SK-N-DZ (cell line): ENCODE measurements around the gene GAGE10.
"Not testable (repeated sequence)": the region's sequence is repeated elsewhere in the genome, so short reads cannot be mapped to it uniquely, and the experiment has no call there.

ENCODE experiments used
- DNase-seq: peaks from one replicate; pipeline ENCODE4 v3.0.0-alpha.2; 2015; ENCODE audit warnings: low spot score

GAGE10 gene

DNA sequence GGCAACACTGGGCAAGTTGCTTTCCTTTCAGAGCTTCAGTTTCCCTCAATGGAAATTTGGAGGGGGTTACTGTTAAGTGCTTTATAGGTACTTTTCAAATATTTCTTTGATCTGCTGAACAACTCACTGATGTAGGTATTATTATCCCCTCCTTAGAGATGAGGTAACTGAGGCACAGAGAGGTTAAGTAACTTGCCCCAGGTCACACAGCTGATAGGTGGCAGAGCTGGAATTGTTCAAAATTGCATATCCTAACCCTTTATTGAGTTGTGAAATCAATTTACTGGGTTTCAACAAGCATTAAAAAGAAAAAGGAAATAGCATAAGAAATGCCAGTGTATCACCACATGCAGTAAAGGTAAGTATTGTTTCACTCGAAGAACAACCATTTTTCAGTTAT, 27.2 kb upstream of the GAGE10 start:
- no peak for DNase-seq

- no peak for DNase-seq
Observed at GRCh38 chrX:49276671-49277534, 26.5 kb upstream of the GAGE10 start.

GRCh38 chrX:49277535-49277830, 26.0 kb upstream of the GAGE10 start:
- no peak for DNase-seq

- no peak for DNase-seq
Observed at GRCh38 chrX:49278081-49278480, 25.4 kb upstream of the GAGE10 start.

GRCh38 chrX:49282647-49283011, 20.8 kb upstream of the GAGE10 start:
- peak; percentile 67 for DNase-seq

DNA sequence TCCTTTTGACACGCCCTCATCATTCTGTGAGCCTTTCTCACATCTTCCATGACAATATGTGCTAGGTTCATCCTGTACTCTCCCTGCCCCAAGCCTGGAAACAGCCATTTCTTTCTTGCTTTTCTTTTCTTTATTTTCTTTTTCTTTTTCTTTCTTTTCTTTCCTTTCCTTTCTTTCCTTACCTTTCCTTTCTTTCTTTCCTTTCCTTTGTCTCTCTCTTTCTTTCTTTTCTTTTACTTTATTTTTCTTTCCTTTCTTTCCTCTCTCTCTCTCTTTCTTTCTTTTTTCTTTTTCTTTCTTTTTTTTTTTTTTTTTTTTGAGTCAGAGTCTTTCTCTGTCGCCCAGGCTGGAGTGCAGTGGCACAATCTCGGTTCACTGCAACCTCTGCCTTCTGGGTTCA, 19.2 kb upstream of the GAGE10 start:
- no peak for DNase-seq

DNA sequence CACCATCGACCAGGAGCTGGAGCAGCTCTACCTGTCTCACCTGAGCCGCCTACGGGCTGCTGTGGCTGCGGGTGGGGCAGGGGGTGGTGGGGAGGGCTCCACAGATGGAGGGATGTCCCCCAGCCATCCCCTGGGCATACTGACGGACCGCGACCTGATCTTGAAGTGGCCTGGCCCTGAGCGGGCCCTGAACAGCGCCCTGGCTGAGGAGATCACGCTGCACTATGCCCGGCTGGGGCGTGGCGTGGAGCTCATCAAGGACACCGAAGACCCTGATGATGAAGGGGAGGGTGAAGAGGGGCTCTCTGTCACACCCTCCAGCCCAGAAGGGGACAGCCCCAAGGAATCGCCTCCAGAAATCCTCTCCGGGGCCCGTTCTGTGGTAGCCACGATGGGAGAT, 17.3 kb upstream of the GAGE10 start:
- no peak for DNase-seq

GRCh38 chrX:49286581-49286980, 16.9 kb upstream of the GAGE10 start:
- no peak for DNase-seq

GRCh38 chrX:49287665-49288064, 15.8 kb upstream of the GAGE10 start:
- no peak for DNase-seq

DNA sequence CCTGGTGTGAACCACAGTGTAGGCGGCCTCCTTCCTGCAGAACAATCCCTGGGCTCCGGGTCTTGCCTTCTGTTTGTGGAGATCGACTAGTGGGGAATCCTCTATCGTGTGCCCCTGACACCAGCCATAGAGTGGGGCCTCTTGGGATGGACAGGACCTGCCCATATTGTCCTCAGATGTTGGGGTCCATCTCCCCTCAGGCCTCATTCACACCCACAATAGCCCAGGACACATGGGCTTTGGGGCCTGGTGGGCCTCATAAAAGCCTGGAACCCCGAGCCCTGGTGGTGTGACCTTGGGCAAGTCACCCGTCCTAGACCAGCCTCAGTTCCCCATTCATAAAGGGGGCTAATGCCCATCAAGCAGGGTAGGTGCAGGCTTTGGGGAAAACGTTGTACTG, 13.2 kb upstream of the GAGE10 start:
- no peak for DNase-seq

DNA sequence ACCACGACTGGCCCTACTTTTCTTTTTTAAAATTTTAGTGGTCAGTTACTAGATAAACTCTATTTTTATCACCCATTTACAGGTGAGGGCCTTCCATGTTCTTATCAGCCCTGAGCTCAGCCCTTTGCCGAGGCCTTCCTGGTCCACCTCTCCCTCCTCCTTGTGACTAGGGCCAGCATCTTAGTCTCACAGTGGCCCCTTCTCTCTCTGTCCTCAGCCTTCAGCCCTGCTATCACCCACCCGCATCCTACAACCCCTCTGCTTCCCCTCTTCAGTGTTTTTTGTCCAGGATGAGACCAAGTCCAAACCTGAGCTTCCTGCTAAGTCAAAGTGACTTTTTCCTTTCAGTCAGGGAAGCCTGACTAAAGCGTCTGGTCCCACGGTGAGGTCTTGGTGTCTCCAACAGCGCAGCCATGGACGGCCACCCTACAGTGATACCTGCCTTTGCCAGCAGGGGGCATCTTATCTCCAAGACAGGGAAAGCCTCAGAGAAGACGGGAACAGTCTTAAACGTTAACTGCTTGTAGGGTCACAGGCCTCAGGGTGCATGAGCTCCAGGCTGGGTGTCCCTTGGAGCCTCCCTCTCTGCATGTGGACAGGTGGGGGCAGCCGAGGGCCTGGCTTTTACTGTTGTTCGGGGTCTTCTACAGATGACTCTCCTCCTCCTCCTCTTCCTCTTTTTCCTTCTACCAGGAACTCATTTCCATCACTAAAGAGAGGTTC, 11.7 kb upstream of the GAGE10 start:
- DNase-seq: peak; percentile 47

DNA sequence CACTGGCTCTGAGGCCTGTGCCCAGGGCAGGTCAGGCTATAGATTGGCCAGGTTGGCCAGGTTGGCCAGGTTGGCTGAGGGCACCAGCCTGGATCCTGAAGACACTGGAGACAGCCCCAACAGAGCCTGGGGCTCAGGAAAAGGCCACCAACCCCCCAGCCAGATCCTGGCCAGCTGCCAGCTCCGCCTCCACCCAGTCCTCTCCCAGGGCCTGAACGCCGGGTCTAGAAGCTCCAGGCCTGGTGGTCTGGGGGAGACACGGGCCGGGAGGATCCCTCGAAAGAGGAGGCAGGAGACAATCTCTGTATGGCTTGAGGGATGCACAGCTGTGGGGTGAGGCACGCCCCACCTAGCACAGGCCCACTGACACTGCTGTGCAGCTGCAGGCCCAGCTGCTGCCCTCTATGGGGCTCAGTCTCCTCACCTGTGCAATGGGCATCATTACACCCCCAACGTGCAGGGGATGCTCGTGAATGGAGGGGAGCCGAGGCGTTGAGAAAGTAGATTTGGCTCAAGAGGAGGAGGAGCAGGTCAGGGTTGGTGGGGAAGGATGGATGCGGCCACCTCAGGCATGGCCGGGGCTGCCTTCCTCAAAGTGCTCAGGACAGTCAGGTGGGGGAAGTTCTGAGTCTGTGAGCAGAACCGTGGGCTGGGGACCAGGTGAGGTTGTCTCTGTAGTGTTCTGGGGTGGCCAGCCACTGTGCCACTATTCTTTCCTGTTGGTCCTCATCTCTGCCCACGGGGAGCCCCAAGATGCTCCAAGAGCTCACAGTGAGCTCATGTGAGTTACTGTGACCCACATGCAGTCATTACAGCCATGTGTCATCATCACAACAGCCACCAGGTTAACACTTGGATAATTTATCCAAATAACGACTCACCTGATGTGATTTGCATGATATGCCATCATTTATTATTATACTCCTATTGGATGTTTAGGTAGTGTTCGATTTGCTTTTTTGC, 10.8 kb upstream of the GAGE10 start:
- DNase-seq: no peak

DNA sequence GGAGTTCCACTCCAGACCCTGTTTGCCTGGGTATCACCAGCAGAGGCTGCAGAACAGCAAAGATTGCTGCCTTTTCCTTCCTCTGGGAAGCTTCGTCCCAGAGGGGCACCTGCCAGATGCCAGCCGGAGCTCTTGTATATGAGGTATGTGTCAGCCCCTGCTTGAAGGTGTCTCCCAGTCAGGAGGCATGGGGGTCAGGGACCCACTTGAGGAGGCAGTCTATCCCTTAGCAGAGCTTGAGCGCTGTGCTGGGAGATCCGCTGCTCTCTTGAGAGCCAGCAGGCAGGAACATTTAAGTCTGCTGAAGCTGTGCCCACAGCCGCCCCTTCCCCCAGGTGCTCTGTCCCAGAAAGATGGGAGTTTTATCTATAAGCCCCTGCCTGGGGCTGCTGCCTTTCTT, 4.2 kb upstream of the GAGE10 start:
- not testable (repeated sequence) for DNase-seq

DNA sequence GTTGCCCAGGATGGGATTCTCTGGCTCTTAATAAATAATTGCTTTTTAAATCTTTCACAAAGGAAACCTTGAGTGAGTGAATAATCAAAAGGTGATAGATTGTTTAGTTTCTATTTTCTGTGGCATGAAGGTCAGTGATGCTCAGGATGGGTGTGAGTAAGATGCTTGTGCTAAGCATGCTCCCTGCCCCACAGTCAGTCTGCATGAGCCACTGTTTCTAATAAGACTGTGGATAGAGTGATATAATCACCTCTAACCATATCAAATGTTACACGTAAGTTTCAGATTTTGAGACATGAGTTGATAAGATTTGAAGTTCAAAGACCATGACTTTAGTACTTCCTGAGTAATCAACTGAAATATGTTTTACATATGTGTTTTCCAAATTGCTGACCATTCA, 2.7 kb upstream of the GAGE10 start:
- no peak for DNase-seq

GRCh38 chrX:49307775-49308174, 4.3 kb downstream of the GAGE10 start:
- not testable (repeated sequence) for DNase-seq

- DNase-seq: no peak
Observed at GRCh38 chrX:49308604-49309269, 5.3 kb downstream of the GAGE10 start.

DNA sequence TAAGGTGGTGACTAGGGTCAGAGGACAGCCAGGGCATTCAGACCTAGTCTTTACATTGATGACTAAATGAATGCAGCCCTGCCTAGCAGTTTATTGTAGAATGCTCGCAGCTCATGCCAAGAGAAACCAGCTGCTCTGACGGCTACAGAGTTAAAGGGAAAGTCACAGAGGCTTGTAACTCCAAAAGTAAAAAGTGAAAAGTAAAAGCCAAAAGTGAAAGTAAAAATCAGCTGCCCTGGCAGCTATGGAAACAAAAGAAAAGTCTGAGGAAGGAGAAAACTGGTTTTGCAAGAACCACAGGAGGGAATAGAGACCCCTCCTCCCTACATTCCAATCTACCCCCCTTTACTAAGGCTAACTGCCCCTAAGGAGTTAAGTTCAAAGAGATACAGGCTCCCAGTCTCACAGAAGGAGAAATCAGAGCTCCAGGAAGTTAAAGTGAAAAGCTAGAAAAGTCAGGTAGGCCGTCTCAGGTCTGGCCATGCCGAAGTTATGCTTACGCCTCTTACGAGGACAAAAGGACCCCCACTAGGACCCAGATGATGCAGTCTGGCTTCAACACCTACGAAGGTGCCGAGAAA, 6.0 kb downstream of the GAGE10 start:
- no peak for DNase-seq

GRCh38 chrX:49310371-49310770, 6.9 kb downstream of the GAGE10 start:
- no peak for DNase-seq

DNA sequence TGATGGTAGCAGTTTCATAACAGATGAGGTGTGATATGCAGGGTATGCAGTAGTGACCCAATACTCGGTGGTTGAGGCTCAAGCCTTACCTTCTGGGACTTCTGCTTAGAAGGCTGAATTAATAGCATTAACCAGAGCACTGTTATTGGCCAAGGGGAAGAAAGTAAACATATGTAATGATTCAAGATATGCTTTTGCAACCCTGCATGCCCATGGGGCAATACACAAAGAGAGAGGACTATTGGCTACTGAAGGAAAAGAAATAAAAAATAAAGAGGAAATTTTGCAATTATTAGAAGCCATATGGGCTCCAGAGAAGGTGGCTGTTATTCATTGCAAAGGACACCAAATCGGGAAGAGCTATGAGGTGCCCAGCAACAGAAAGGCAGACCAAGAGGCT, 8.7 kb downstream of the GAGE10 start:
- no peak for DNase-seq

- no peak for DNase-seq
Observed at GRCh38 chrX:49316085-49316484, 12.6 kb downstream of the GAGE10 start.

DNA sequence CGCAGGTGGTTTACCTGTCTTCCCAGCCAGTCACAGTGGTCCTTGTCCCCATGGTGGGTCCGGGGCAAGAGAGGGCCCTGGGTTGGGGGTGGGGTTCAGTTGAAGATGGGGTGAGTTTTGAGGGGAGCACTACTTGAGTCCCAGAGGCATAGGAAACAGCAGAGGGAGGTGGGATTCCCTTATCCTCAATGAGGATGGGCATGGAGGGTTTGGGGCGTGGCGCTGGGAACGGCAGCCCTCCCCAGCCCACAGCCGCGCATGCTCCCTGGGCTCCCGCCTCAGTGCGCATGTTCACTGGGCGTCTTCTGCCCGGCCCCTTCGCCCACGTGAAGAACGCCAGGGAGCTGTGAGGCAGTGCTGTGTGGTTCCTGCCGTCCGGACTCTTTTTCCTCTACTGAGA, 18.3 kb downstream of the GAGE10 start, which contains the start of gene GAGE12J:
GAGE12J (plus strand) TSS at position 301 of the 400 bp plus-strand sequence. CDS start 1,157 bp downstream, outside the sequence.
- not testable (repeated sequence) for DNase-seq
